GM19395 (cell line): ENCODE data around the gene COQ4.
A peak's percentile ranks its signal among the peaks of the same experiment; 100 is the strongest.
"Not testable (repeated sequence)": the region's sequence is repeated elsewhere in the genome, so short reads cannot be mapped to it uniquely, and the experiment has no call there.

Experiments
- ATAC-seq: cut with Tn5 transposase; IDR thresholded peaks from one replicate; pipeline ENCODE4 v1.9.1; 2021; ENCODE audit warnings: mild to moderate bottlenecking, moderate library complexity; ENCODE audit not compliant: unreplicated experiment

Gene COQ4

GRCh38 chr9:128322404-128323211 lies at the start of gene COQ4, which contains the start of gene TRUB2:
TSS of gene COQ4 (plus strand) at chr9:128322839. CDS start at chr9:128322859, 20 bp downstream.
TSS of gene TRUB2 (minus strand) at chr9:128322447. CDS start at chr9:128322408, 39 bp downstream.
- ATAC-seq, result peak; percentile 85

- ATAC-seq, result no peak
These were observed 48.4 kb upstream of the COQ4 start for GRCh38 chr9:128274245-128274644.

GRCh38 chr9:128275198-128276007 lies 47.2 kb upstream of the COQ4 start, which contains the start of gene GOLGA2:
TSS of gene GOLGA2 (minus strand) at chr9:128276007. CDS start at chr9:128275976, 31 bp downstream.
- ATAC-seq, result peak; percentile 65

GRCh38 chr9:128276008-128276573 lies 46.5 kb upstream of the COQ4 start, which contains the start of gene SWI5:
TSS of gene SWI5 (plus strand) at chr9:128276276.
- ATAC-seq, result peak; percentile 96

- ATAC-seq, result no peak
These were observed 45.9 kb upstream of the COQ4 start for GRCh38 chr9:128276574-128277270.

- ATAC-seq, result not testable (repeated sequence)
These were observed 43.3 kb upstream of the COQ4 start for GRCh38 chr9:128279088-128280073.

GRCh38 chr9:128280084-128280622 lies 42.5 kb upstream of the COQ4 start:
- ATAC-seq, result no peak

GRCh38 chr9:128282500-128282899 lies 40.1 kb upstream of the COQ4 start:
- no peak for ATAC-seq

- ATAC-seq, result no peak
These were observed 37.4 kb upstream of the COQ4 start for GRCh38 chr9:128285033-128285784.

- ATAC-seq, result no peak
These were observed 36.2 kb upstream of the COQ4 start for GRCh38 chr9:128286440-128286839.

GRCh38 chr9:128288273-128289004 lies 34.2 kb upstream of the COQ4 start:
- ATAC-seq, result no peak

GRCh38 chr9:128292009-128292408 lies 30.6 kb upstream of the COQ4 start:
- no peak for ATAC-seq

GRCh38 chr9:128293091-128293490 lies 29.5 kb upstream of the COQ4 start:
- ATAC-seq, result no peak

- ATAC-seq, result no peak
These were observed 28.5 kb upstream of the COQ4 start for GRCh38 chr9:128294142-128294541.

GRCh38 chr9:128296340-128297220 lies 26.1 kb upstream of the COQ4 start:
- no peak for ATAC-seq

GRCh38 chr9:128297221-128297773 lies 25.3 kb upstream of the COQ4 start:
- no peak for ATAC-seq
